Choroid plexus epithelial cell (primary cell): ENCODE measurements around the gene CHKA.
"Not testable (repeated sequence)": the region's sequence is repeated elsewhere in the genome, so short reads cannot be mapped to it uniquely, and the experiment has no call there.

Experiments
- DNase-seq: peaks from one replicate; pipeline ENCODE4 v3.0.0-alpha.2; 2010; ENCODE audit warnings: low read depth
- H3K4me3 ChIP-seq: 2 replicates; pipeline ENCODE4 v1.5.1; 2011; ENCODE audit warnings: low read depth, mild to moderate bottlenecking, control low read depth, low read length, moderate library complexity
- TF ChIP-seq, protein P1 (sequence below): conservative IDR thresholded peaks from 2 replicates; pipeline ENCODE4 v1.5.1; 2011; ENCODE audit warnings: low read depth, mild to moderate bottlenecking, control low read depth, inconsistent platforms, low read length, moderate library complexity

CHKA gene

GRCh38 chr11:68099057-68099456, 22.1 kb downstream of the CHKA start:
- no peak for DNase-seq
- no peak overlapping the region for H3K4me3 ChIP-seq
- TF ChIP-seq, protein P1, sequence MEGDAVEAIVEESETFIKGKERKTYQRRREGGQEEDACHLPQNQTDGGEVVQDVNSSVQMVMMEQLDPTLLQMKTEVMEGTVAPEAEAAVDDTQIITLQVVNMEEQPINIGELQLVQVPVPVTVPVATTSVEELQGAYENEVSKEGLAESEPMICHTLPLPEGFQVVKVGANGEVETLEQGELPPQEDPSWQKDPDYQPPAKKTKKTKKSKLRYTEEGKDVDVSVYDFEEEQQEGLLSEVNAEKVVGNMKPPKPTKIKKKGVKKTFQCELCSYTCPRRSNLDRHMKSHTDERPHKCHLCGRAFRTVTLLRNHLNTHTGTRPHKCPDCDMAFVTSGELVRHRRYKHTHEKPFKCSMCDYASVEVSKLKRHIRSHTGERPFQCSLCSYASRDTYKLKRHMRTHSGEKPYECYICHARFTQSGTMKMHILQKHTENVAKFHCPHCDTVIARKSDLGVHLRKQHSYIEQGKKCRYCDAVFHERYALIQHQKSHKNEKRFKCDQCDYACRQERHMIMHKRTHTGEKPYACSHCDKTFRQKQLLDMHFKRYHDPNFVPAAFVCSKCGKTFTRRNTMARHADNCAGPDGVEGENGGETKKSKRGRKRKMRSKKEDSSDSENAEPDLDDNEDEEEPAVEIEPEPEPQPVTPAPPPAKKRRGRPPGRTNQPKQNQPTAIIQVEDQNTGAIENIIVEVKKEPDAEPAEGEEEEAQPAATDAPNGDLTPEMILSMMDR: no peak

DNA sequence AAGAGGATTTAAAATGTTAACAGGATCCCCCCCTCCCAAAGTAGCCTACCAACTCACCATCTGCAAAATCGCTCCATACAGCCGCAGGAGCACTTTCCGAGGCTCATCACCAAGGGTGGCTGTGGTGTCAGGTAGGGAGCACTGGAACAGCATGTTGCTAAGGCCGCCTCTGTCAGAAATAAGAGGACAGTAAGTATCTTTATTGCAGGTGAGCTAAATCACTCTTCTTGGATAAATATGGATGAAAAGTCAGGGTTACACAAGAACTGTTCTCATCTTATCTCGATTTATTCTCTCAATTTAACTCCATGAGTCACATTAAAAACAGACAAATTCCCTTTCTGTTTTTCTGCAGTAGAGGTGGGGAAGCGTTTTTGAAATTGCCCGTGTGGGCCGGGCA, 24.2 kb downstream of the CHKA start:
- no peak overlapping the region for H3K4me3 ChIP-seq
- TF ChIP-seq, protein P1: no peak
- DNase-seq: no peak

DNA sequence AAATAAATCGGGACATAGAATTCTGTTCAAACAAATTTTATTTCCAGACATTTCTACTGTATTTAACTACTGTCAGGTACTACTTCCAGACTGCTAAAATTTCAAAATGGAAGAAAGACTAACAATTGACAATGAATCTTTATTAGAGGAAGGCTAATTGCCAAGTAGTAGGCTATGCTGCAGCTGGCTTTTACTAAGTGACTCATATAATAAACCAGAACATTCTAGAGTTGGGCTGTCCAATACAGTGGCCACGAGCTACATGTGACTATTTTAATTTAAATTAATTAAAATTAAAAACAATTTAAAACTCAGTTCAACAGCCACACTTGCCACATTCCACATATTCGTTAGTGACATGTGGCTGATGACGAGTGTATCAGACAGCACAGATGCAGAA, 27.6 kb downstream of the CHKA start:
- no peak for DNase-seq
- H3K4me3 ChIP-seq: no peak overlapping the region
- TF ChIP-seq, protein P1: no peak

GRCh38 chr11:68092946-68093345, 28.2 kb downstream of the CHKA start:
- DNase-seq, H3K4me3 ChIP-seq: not testable (repeated sequence)

- no peak for DNase-seq
- no peak overlapping the region for H3K4me3 ChIP-seq
- TF ChIP-seq, protein P1: no peak
Observed at GRCh38 chr11:68092411-68092810, 28.8 kb downstream of the CHKA start.

DNA sequence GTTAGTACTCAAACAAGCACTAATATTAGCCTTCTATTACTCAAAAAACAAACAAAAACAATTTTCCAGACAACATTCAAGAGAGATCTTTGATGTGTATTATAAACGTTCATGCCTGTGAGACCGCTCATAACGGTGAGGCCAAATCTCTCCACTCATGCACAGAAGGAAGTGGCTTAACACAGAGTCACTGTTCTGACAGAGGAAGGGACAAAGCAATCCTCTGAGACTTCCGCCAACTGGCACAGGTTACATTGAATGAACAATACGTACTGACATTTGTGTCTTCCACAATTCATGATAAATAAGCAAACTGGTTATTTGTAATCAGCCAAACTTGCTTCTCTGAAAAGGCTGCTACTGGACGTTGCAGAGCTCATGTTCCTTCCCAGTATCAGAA, 30.5 kb downstream of the CHKA start:
- peak; percentile 13 for DNase-seq
- no peak overlapping the region for H3K4me3 ChIP-seq

GRCh38 chr11:68090287-68090686, 30.9 kb downstream of the CHKA start:
- H3K4me3 ChIP-seq: no peak overlapping the region

More for the DNA sequence above, 30.5 kb downstream of the CHKA start:
- TF ChIP-seq, protein P1: no peak

More at GRCh38 chr11:68090287-68090686, 30.9 kb downstream of the CHKA start:
- TF ChIP-seq, protein P1: no peak
- no peak for DNase-seq
